Islet precursor cell (in vitro differentiated cells): ENCODE data around the gene MORF4L1.

ENCODE experiments used
- DNase-seq: peaks from one replicate; pipeline ENCODE4 v3.0.0-alpha.2; 2018

Gene MORF4L1

GRCh38 chr15:78927077-78927790, 54.5 kb downstream of the MORF4L1 start:
- peak; percentile 48 for DNase-seq

- peak; percentile 42 for DNase-seq
Observed at GRCh38 chr15:78928176-78928575, 55.5 kb downstream of the MORF4L1 start.

DNA sequence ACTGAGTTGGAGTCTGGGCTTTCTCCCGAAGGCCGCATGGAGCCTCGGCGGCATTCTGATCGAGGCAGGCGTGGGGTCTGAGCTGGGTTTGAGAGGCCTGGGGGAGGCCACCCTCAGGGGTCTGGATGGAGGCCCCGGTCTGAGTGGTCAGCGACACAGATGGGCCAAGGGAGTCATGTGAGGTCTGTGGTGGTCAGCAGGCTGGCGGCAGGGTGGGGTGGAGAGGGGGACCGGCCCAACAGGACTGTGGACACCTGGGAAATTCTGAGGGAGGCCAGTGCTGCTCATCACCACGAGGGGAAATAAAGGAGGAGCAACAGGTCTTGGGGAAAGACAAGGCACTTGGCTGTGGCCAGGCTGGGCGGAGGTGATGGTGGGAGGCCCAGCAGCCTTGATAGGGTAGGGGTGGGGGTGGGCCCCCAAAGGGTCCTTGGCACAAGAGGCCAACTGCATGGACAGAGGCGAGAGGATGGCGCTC, 56.0 kb downstream of the MORF4L1 start:
- DNase-seq: no peak

GRCh38 chr15:78929536-78930264, 57.0 kb downstream of the MORF4L1 start:
- peak; percentile 50 for DNase-seq

DNA sequence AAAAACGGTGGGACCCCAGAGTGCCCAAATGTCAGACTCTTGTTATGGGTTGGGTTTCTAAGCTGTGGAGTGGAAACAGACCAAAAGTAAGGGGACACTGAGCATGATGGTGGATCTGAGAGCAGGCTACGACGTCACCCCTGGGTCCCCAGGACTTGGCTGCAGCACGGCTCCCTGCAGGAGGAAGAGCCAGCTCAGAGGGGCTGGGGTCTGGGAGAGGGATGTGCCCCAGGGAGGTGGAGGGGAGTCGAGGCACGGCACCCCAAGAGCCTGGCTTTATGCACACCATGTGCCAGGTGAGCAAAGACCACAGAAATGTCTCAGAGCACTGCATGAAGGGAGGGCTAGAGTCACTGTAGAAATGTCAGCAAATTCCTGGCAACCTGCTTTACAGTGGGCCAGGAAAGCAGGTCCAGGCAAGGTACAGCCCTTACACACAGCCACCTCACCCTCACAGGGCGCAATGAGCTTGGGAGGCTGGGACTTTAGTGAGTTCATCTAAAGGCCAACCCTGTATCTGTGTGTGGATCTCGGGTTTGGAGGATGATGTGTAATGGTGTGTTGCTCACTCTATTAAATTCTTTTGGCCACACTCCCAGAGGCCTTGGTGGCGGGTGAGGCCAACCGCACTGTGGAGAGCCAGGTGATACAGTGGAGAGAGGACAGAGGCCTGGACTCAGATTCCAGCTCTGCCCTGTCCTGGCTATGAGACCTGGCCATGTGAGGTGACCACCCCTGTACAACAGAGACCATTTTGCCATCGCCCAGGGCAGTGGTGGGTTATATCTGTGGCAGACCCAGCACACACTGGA, 58.1 kb downstream of the MORF4L1 start:
- peak; percentile 47 for DNase-seq

- peak; percentile 42 for DNase-seq
Observed at GRCh38 chr15:78931439-78932257, 59.0 kb downstream of the MORF4L1 start.

DNA sequence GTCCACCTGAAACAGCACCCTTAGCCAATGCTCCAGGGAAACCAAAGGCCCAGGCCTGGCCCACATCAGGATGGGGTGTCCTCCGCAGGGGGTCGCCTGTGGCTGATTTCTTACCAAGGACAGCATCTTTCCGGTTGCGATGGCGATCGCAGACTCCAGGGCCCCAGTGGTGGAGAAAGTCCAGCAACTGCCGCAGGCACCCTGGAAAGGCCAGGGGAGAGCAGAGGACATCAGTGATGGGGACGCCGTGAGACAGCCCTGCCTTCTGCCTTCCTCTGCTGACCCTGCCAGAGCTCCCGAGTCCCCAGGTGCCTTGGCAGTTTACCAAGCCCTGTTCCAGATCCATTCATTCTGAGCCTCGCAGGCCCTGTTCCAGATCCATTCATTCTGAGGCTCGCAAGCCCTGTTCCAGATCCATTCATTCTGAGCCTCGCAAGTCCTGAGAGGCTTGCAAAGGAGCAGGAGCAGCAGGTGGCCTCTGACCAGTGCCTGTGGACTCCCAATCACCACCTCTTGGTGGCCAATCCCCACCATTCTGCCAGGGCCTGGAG, 59.6 kb downstream of the MORF4L1 start:
- peak; percentile 43 for DNase-seq

DNA sequence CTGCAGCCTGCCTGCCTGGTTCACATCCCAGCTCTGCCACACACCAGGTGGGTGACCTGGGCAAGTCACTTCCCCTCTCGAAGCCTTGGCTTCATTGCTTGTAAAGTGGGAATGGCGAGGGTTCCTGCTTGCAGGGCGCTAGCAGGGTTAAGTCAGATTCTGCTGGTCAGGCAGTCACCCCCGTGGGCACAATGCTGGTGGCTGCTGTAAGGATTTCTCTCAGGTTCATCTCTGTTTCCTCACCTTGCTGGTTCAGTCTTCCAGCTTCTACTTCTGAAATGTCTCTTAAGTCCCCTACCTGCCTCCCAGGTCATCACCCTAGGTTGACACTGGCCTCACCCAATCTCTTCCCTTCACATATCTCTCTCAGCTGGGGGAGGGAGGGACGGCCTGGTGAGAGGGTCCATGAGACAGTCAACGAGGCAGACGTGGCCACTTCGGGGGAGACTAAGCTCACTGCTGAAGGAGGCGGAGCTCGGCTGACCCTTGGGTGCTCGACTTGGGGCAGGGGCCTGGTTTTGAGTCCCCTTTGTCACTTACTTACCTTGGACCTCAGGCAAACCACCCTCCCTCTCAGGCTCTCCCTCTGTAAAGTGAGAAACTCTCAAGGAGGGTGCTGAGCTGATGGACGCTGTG, 60.6 kb downstream of the MORF4L1 start:
- DNase-seq: peak; percentile 42

- DNase-seq: peak; percentile 54
Observed at GRCh38 chr15:78933823-78934654, 61.3 kb downstream of the MORF4L1 start.

- no peak for DNase-seq
Observed at GRCh38 chr15:78934655-78935023, 61.9 kb downstream of the MORF4L1 start.

GRCh38 chr15:78937132-78937739, 64.5 kb downstream of the MORF4L1 start:
- DNase-seq: peak; percentile 41

DNA sequence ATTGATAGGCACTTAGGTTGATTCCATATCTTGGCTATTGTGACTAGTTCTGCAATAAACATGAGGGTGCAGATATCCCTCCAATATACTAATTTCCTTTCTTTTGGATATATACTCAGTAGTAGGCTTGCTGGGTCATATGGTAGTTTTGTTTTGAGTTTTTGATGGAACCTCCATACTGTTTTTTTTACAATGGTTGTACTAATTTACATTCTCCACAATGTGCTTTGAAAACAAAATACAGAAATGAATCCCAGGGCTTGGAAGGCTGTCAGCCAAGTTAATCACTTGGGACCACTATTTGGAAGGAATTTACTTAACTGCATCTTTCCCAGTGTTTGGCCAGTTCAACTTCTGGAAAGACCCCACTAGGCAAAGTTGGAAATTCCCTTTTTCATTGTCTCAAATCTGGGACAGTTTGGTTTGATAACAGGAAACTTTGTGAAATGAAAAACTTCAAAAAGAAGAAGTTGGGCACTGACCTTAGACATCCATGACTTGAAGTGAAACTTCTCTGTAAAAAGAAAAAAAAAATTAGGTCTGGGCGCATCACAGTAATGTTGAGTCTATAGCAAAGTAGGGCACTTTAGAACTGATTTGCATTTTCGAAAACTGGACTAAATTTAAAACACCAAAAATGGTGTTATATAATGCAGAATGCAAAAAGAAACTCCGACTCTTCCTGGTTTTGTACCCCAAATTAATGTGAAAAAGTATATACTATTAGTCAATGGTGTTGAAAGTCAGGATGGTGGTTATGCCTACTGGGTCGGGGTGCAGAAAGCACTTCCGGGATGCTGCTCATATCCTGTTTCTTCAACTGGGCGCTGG, 66.2 kb downstream of the MORF4L1 start:
- DNase-seq: no peak

- DNase-seq: no peak
Observed at GRCh38 chr15:78942741-78943140, 70.1 kb downstream of the MORF4L1 start.

- no peak for DNase-seq
Observed at GRCh38 chr15:78943692-78944091, 71.0 kb downstream of the MORF4L1 start.

DNA sequence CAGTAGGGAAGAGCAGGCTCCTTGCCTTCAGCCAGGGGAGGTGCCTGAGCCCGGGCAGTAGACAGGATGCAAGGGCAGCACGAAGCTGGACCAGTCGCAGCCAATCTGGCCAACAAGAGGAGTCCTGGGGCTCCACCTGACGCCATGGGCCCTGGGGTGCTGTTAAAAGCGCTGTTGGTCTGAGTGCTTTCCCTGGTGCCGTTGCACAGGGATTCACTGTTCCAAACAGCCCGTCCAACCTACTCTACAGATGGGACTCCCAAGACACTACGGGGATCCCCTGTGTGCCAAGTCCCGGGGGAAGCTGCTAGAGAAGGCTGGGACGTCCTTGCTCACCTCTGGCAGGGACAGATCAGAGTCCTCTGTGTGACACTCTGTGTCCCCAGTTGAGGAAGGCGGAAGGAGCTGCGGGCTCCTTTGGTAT, 71.5 kb downstream of the MORF4L1 start:
- no peak for DNase-seq

- DNase-seq: peak; percentile 93
Observed at GRCh38 chr15:78944669-78945407, 72.1 kb downstream of the MORF4L1 start, which contains the start of gene CTSH. CTSH (minus strand) TSS chr15:78945046; CDS start chr15:78944981, 65 bp downstream.

GRCh38 chr15:78946493-78946892, 73.8 kb downstream of the MORF4L1 start:
- DNase-seq: no peak

DNA sequence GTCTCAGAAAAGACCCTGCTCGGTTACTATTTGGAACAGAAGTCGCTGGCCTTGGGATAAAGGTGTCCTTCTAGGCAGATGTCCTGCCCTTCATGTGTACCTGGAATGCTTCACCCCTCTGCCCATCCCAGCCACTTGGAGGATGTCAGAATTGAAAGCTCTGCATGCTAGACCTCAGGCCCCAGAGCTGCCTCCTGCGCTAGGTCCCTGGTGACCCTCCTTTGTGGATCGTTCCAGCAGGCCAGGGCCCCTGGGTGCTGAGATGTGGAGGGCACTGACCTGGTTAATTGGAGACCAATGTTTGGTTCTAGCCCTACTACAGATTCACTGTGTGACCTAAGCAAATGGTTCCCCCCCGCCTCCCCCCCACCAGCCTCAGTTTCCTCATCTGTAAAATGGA, 74.8 kb downstream of the MORF4L1 start:
- no peak for DNase-seq
